Suppressor macrophage treated with lipopolysaccharide for 4 hours (primary cell): ENCODE results near the gene DTNB.
A peak's percentile ranks its signal among the peaks of the same experiment; 100 is the strongest.

ENCODE experiments used
- DNase-seq: peaks from one replicate; pipeline ENCODE4 v3.0.0-alpha.2; 2020

DTNB gene

GRCh38 chr2:25492726-25493125, 180.7 kb downstream of the DTNB start:
- no peak for DNase-seq

DNA sequence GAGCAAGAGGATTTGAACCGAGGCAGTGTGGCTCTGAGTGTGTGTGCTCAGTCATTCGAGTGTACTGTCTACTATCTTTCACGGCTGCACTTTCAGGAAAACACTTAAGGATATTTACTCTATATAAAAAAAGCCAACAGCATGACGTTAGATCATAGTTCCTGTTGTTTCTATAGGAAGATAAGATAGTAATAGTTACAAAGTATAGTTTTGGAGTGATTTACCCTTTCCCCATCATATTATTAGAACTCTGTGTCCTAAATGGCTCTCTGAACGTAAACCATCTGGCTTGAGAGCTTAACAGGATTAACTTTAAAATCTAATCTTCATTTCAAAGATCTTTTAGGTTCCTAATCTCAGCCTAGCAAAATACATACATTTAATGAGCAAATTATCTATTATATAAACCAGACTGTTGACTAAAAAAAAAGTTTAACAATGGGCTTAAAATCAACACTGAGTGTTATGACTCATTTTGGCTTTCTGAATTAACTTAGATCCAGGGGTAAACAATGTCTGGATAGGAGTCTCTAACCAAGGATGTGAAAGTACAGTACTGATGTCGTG, 181.3 kb downstream of the DTNB start:
- no peak for DNase-seq

- DNase-seq = no peak
Observed at GRCh38 chr2:25491003-25491696, 182.2 kb downstream of the DTNB start.

DNA sequence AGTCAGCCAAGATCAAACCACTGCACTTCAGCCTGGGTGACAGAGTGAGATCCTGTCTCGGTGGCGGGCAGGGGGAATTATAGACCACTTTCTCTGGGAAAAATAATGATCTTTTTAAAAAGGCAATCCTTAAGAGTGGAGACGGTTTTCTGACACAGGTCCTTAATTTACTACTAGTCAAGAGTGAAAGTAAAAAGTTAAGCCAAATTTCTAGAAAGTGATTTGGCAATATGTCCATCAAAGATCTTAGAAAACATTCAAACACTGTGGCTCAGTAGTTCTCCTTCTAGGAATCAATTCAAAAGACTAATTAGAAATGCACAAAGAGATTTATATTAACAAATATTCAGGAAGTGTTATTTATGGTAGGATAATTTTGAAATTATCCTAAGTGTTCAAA, 183.2 kb downstream of the DTNB start:
- peak; percentile 31 for DNase-seq

GRCh38 chr2:25489631-25490030, 183.7 kb downstream of the DTNB start:
- no peak for DNase-seq

GRCh38 chr2:25483607-25484266, 189.6 kb downstream of the DTNB start:
- DNase-seq = peak; percentile 88

DNA sequence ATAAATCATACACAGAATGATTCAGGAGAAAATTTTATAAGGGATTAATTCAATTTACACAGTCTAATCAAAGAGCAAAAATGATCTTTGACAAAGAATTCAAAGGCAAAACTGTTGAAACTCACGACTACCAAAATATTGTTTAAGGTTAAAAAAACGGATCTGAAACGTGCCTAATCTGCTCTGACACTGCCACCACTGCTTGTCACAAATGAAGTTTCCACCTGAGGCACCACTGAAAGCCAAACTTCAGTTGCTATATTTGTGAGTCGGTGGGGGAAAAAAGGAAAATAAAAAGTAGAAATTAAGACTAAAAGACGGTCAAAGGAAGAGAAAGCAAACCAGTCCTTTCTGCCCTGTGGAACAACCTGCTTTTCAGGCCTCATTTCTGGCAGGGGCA, 191.0 kb downstream of the DTNB start:
- DNase-seq = no peak

- no peak for DNase-seq
Observed at GRCh38 chr2:25481381-25482300, 191.7 kb downstream of the DTNB start.

DNA sequence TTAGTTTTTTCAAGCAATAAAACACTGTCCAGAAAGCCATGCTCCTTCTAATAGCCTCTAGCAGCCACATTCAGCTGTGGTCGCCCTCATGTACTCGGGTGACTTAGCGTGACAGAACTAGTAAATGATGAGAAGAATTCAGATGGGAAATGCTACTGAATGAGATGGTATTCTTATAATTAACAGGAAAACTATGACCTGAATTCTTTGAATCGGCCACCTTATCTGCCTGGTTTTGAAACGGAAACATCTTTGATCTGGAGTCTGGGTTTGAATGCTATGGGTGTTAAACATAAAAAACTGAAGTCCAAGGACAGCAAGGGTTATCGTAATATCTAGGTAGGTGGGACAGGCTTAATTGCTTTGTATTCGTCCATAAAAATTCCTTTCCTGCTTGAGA, 192.8 kb downstream of the DTNB start:
- no peak for DNase-seq

- DNase-seq = no peak
Observed at GRCh38 chr2:25479761-25480160, 193.6 kb downstream of the DTNB start.

DNA sequence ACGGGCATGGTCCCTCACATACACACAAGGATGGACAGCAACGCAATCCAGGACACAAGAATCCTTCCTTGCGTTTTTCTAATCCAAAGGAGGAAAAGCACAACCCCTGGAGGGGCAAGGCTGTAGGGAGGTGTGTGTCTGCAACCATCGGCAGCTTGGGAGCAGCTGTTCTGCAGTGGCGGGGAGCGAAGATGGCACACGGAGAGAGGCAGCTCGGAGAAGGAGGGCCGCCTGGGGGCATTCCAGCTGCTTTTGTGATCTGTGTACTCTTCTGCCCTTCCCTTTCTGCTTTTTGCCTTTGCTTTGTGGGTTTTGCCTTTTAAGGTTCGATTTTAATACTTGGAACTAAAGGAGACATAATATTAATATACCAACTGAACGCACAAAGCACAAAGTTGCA, 194.6 kb downstream of the DTNB start:
- no peak for DNase-seq

DNA sequence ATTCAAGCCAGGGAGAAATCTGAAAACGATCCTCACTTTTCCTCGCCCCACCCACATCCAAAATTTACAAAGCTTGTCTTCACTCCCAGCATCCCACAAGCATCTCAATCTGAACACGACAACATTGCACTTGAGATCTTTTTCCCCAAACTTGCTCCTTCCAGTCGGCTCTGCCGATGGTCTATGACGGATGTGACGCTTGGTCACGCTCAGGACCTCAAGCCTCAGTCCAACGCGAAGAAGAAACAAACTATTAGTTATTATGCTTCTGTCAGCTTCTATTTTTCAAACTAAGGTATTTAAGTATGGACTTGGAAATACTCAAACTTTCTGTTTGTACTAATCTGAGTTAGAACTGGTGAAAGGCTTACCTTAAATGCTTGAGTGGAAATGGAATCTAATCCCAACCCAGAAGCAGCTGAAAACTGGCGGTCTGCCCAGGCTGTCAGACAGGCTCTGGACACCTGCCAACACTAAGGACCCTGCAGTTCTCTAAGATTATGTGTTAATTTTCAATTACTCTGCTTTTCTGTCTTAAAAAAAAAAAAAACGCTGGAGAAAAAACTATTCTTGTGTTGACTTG, 199.5 kb downstream of the DTNB start:
- no peak for DNase-seq

DNA sequence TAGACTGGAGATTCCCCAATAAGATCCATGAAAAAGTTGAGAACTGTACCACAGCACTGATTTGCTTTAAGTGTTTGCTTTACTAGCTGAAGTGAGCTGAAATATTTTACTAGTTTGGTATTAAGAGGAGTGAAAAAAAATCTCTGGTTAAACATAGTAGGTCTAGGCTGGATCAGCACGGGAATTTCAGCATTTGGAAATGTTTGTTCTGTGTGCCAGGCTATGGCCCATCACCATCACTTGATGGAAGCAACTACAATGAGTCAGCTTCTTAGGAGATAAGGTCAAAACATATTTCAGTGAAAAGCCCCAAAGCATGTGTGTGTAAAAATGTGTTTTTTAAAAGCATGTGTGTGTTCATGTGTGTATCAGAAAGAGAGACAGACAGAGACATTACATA, 200.2 kb downstream of the DTNB start:
- no peak for DNase-seq

DNA sequence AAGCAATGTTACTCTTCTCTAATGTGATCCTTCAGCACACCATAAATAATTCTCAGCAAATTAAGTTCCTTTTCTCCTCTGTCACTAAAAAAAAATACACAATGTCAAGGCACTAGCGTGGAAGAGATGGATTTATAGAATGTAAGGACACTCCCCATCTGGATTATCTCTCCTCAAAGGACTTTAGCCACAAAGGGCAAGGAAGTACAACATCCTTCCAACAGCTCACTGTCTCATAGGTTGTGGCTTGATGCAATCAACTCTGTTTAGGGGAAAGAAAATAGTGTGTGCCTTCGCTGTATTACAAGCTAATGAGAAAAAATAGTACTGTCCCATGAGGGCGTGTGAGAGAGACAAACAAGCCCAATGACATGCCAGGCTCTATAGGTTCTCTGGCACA, 202.6 kb downstream of the DTNB start:
- no peak for DNase-seq

DNA sequence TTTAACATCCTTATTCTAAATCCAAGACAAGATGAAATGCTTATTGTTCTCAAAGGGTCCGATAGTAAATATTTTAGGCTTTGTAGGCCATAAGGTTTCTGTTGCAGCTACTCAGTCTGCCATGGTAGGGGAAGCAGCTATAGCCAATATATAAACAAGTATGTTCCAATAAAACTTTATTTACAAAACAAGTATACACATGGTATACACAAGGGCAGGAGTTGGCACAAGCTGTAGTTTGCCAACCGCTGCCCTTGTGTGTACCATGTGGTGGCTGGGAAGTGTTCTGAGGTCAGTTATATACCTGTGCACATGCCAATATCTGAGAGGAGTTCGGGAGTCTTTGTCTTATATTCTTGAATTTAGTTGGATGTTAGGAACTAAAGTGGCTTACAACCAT, 205.6 kb downstream of the DTNB start:
- no peak for DNase-seq

DNA sequence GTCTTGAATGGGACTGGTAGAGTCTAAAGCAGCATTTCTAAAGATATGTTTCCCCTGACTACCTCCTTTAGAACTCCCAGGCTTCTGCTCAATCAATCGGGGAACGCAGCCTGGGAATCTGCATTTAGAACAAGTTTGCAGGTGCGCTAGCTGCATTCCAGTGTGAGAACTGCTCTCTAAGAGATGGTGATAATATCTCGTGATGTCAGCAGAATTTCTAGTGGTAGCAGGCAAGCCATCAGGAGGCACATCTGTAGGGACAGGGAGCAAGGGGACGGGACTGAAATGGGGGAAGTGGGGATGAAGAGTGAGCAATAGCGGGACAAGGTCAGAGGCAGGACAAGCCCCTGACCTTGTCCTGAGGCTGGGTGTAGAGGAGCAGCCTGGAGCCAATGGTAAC, 211.4 kb downstream of the DTNB start:
- no peak for DNase-seq

DNA sequence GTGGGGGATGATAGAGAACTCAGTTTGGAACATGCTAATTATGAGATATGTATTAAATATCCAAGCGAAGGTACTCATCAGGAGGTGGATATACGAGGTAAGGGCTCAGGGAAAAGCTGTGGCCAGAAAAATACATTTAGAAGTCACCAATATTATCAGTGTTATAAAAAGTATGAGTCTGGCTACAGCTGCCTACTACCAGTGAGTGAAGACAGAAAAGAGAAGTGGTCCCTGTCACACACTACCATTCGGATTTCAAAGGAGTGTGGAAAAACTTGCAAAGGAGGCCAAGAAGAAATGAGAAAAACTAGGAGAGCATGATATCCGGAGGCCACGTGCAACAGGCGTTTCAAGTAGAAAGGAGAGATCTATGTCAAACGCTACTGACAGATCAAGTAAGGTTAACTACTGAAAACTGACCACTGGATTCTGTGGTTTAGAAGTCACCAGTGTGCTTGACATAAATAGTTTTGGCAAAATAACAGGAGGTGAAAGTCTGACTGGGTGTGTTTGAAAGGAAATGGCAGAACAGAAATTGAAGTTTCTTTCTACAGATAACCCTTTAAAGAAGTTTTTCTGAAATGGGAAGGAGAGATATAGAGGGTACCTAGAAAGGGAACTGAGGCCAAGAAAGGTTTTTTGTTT, 213.0 kb downstream of the DTNB start:
- DNase-seq = no peak

GRCh38 chr2:25454824-25455611, 218.4 kb downstream of the DTNB start:
- DNase-seq = no peak

DNA sequence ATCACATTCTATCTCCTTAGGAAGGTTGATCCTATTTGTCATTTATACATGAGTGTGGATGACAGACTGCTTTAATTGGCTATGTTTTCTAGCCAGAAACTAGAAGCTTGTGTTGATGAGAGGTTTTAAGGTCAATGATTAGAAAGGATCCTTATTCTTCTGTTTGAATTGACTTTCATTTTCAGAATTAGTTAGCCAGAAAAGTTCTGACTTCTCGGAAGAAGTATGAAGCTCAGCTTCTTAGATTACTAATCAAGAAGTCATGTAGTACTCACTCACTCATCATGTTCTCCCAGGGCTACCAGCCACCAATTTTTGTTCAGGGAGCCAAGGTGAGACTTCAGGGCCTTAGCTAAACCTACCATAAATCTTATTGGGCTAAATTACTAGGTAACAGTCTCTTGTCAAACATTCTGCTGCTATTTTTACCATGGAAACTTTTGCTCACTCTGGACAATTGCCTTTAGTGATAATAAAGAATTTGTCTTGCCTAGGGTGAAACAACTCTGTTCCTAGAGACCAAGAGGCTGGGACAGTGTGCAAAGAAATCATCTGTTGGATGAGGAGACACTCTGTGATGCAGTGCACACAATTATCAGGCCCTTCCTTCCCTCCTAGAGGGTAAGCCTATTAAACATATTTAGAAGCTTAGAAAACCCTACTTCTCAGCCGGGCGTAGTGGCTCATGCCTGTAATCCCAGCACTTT, 220.0 kb downstream of the DTNB start:
- DNase-seq = peak; percentile 65

GRCh38 chr2:25448808-25449207, 224.6 kb downstream of the DTNB start:
- DNase-seq = no peak

DNA sequence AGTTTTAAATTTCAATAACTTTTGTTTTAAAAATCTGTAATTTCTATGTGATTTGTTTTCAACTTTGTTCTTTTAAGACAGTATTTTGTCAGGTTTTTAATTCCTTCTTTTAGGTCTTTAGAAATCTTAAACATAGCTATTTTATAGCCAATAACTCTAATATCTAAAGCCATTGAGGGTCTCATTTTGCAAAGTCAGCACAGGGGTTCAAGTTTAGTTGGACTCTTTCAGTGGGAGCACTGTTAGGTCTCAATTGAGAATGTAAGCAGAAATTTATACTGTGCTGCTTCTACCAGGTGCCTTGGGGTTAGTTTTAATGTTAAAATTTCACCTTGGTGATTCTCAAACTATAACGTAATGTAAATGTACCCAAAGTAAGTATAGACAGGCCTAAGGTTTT, 226.4 kb downstream of the DTNB start:
- no peak for DNase-seq
